Measurements from ENCODE around the gene GSPT1.

- TF ChIP-seq CTCF (IDR thresholded peaks at IDR 0.05; ENCODE audit: insufficient read depth, low read length) (no peak), POLR2AphosphoS5 (IDR thresholded peaks at IDR 0.05; ENCODE audit: low read depth) (no peak), SPI1 (IDR thresholded peaks at IDR 0.05; ENCODE audit: borderline replicate concordance, low read depth) (no peak), REST (IDR thresholded peaks at IDR 0.05; ENCODE audit: insufficient replicate concordance, low read depth) (no peak)
Observed at GRCh38 chr16:11963706-11964105, 48.0 kb upstream of the GSPT1 start.
